ENCODE data around the gene TFR2. TPM values are rescaled to one million over a fixed set of nuclear protein-coding genes. Genes with fewer than 3 reads are reported as not detected.
A peak's percentile ranks its signal among the peaks of the same experiment; 100 is the strongest.

Gene TFR2
- total RNA-seq, 1 donor from 2014 or later, result 0.13 TPM

GRCh38 chr7:100582041-100582579 lies 59.2 kb downstream of the TFR2 start:
- intact Hi-C loops (cut with DNase I), result no loop called here

GRCh38 chr7:100580466-100581283 lies 60.7 kb downstream of the TFR2 start:
- intact Hi-C loops (cut with DNase I), result no loop called here
- DNase-seq (no peak), ATAC-seq (ENCODE audit: poor library complexity) (no peak)

More at GRCh38 chr7:100582041-100582579, 59.2 kb downstream of the TFR2 start:
- no peak for ATAC-seq (ENCODE audit: poor library complexity)
- DNase-seq, result no peak

- peak; percentile 33 for DNase-seq
- no peak for ATAC-seq (ENCODE audit: poor library complexity)
- intact Hi-C loops (cut with DNase I), result no loop called here
Measured at GRCh38 chr7:100578246-100579183, 62.8 kb downstream of the TFR2 start.

GRCh38 chr7:100577507-100577906 lies 63.8 kb downstream of the TFR2 start:
- ATAC-seq (ENCODE audit: poor library complexity), result no peak
- DNase-seq, result peak; percentile 35
- intact Hi-C loops (cut with DNase I), result no loop called here

DNA sequence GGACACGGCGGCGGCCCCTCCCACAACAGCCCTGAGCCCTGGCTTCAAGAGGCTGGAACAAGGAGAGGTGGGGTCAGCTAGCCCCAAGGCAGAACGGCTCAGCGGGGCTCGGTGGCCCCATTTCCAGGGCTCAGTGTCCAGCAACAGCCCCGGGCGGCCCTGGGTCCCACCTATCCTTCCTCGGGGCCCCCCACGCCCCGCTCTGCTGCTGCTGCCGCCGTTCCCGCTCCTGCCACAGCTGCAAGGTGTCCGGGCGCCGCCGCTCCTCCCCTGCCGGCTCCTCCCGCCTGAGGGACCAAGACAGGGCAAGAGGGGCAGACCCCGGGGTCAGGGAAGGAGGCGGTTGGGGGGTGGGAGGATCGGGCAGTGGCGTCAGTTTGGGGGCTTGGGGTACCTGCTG lies 64.2 kb downstream of the TFR2 start:
- peak; percentile 35 for DNase-seq
- no peak for ATAC-seq (ENCODE audit: poor library complexity)
- intact Hi-C loops (cut with DNase I), result no loop called here

- ATAC-seq (ENCODE audit: poor library complexity) (no peak), DNase-seq (no peak)
- intact Hi-C loops (cut with DNase I), result no loop called here
Measured at GRCh38 chr7:100576384-100576993, 64.9 kb downstream of the TFR2 start.

GRCh38 chr7:100575746-100576383 lies 65.5 kb downstream of the TFR2 start:
- intact Hi-C loops (cut with DNase I), result no loop called here
- no peak for ATAC-seq (ENCODE audit: poor library complexity)
- peak; percentile 31 for DNase-seq

GRCh38 chr7:100575206-100575631 lies 66.1 kb downstream of the TFR2 start:
- intact Hi-C loops (cut with DNase I), result no loop called here
- no peak for ATAC-seq (ENCODE audit: poor library complexity)

DNA sequence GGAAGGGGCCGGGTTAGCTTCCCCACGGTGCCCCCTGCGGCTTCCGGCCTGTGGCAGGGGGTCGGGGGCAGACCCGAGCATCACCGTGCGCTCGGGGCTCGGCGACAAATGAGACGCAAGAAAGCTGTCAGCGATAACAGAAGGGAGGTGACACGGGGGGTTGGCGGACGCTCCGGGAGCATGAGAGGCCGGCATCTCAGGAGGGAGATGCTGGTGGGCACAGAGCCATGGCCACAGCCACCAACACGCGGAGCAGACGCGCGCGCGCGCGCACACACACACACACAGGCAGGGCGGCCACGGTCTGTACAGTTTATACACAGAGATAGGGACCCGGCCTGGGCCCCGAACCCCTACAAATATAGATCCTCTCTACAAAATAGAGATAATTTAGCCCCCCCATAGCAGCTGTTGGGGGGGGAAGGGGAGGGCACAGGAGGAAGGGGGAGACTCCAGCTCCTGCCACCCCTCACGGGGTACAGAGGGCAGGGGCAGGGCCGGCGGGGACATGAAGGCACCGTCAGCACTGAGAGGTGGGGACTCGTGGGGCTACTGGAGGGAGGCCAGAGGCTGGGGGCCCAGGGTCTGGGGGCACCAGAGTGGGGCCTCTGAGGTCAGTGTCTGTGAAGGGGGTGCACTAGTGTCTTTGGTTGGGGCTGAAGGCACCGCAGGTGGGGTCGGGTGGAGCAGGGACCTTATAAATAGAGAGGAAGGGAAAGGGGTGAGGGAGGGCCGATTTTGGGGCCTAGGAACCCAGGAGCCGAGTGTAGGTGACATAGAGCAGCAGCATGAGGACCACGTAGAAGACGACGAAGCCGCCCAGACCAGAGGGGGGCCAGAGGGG lies 66.8 kb downstream of the TFR2 start:
- DNase-seq (peak; percentile 42), ATAC-seq (ENCODE audit: poor library complexity) (no peak)
- intact Hi-C loops (cut with DNase I), result no loop called here

More at GRCh38 chr7:100575206-100575631, 66.1 kb downstream of the TFR2 start:
- DNase-seq, result peak; percentile 35

DNA sequence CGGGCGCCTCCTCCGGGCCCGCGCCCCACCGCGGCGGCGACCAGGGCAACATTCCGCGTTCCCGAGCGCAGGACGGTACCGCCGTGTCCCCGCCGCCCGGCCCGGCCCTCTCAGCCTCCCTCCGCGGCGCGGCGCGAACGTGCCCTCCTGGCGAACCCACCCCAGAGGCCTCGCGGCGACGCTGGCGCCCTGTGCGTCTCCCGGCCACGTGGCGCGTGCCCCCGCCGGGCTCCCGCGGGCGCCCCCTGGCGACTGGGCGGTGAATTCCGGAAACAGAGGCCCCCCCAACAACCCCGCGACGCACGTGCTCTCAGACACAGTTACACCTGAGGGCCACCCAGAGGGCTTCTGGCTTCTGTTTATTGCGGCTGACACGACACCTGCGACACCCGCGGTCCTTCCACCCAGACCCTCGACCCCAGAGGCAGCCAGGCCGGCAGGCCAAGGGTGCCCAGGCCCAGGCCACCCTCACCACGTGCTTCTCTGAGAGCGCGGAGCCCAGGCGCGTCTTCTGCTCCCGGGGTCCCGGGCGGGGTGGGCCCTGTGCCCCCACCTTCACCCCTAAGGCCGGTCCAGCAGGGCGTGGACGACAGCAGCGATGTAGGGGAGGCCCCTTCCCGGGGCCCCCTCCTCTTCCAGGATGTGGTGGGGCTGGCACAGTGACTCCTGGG lies 67.5 kb downstream of the TFR2 start, which contains the start of gene SAP25:
Gene SAP25 (minus strand): TSS at position 210 of the 671 bp plus-strand sequence. CDS start 158 bp downstream, at position 52.
- DNase-seq (no peak), ATAC-seq (ENCODE audit: poor library complexity) (no peak)
- intact Hi-C loops (cut with DNase I), result no loop called here

DNA sequence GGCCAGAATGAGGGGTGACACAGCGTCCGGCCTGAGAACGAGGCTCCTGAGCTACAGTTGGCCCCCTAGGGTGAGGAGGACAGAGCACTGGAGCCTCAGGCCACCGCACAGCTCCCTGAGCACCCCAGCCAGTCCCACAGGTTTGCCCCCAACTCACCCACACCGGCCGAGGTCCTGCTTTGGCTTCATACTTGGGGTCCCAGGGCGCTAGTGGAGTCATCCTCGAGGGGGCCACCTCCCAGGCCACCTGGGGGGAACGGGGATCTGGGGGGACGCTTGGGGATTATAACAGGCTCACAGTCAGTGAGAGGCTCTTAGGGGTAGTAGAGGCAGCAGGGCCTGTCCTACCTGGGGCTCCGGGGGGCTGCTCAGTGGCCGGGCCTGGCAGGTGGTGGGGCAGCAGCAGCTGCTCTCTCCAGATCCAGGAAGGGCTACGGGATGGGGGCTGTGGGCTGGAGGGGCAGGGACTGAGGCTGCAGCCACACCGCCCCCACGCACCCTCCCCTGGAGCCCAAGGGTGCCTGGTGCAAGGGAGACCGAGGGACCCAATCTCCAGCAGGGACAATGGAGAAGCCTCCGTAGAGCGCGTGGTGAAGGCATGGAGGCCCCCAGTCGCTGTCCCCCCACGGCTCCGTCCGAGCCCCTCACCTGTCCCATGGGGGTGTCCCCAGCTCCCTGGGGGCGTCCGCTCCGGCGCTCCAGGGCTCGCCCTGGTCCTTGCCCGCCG lies 68.2 kb downstream of the TFR2 start:
- intact Hi-C loops (cut with DNase I), result no loop called here
- ATAC-seq (ENCODE audit: poor library complexity) (no peak), DNase-seq (no peak)

GRCh38 chr7:100572281-100572948 lies 68.9 kb downstream of the TFR2 start:
- DNase-seq (peak; percentile 20), ATAC-seq (ENCODE audit: poor library complexity) (no peak)
- intact Hi-C loops (cut with DNase I), result no loop called here

GRCh38 chr7:100571829-100572116 lies 69.6 kb downstream of the TFR2 start:
- intact Hi-C loops (cut with DNase I), result no loop called here
- DNase-seq (no peak), ATAC-seq (ENCODE audit: poor library complexity) (no peak)

- DNase-seq, result peak; percentile 34
- no peak for ATAC-seq (ENCODE audit: poor library complexity)
- intact Hi-C loops (cut with DNase I), result no loop called here
Measured at GRCh38 chr7:100570954-100571828, 70.2 kb downstream of the TFR2 start.
